ENCODE results near the gene LYG2.
"Not testable (repeated sequence)": the region's sequence is repeated elsewhere in the genome, so short reads cannot be mapped to it uniquely, and the experiment has no call there.

LYG2 gene

GRCh38 chr2:99255491-99256318 lies at the start of gene LYG2:
Gene LYG2, minus strand, starts transcription at chr2:99255666. Its CDS starts 1,406 bp downstream, at chr2:99254260.
- no peak for DNase-seq (ENCODE audit: low read depth in 2 of 2)

- DNase-seq (ENCODE audit: low read depth in 2 of 2): not testable (repeated sequence)
These were observed 45.6 kb upstream of the LYG2 start, which contains the start of gene LYG1 for GRCh38 chr2:99301097-99301496. Gene LYG1, minus strand, starts transcription at chr2:99301197. Its CDS starts 5,527 bp downstream, at chr2:99295670.

GRCh38 chr2:99299580-99299979 lies 44.1 kb upstream of the LYG2 start:
- no peak for DNase-seq (ENCODE audit: low read depth in 2 of 2)

GRCh38 chr2:99297994-99298393 lies 42.5 kb upstream of the LYG2 start:
- DNase-seq (ENCODE audit: low read depth in 2 of 2): no peak

- no peak for DNase-seq (ENCODE audit: low read depth in 2 of 2)
These were observed 30.1 kb upstream of the LYG2 start for GRCh38 chr2:99285526-99285925.

- no peak for DNase-seq (ENCODE audit: low read depth in 2 of 2)
These were observed 24.7 kb upstream of the LYG2 start for GRCh38 chr2:99279969-99280695.

GRCh38 chr2:99278793-99279291 lies 23.4 kb upstream of the LYG2 start:
- no peak for DNase-seq (ENCODE audit: low read depth in 2 of 2)

- DNase-seq (ENCODE audit: low read depth in 2 of 2): not testable (repeated sequence)
These were observed 22.8 kb upstream of the LYG2 start for GRCh38 chr2:99278195-99278765.

GRCh38 chr2:99275882-99276281 lies 20.4 kb upstream of the LYG2 start:
- DNase-seq (ENCODE audit: low read depth in 2 of 2): no peak

- DNase-seq (ENCODE audit: low read depth in 2 of 2): no peak
These were observed 5.8 kb upstream of the LYG2 start for GRCh38 chr2:99261242-99261641.

- no peak for DNase-seq (ENCODE audit: low read depth in 2 of 2)
These were observed 4.7 kb upstream of the LYG2 start for GRCh38 chr2:99260184-99260583.

- no peak for DNase-seq (ENCODE audit: low read depth in 2 of 2)
These were observed 4.0 kb upstream of the LYG2 start for GRCh38 chr2:99259465-99259864.

- DNase-seq (ENCODE audit: low read depth in 2 of 2): no peak
These were observed 1.2 kb upstream of the LYG2 start for GRCh38 chr2:99256677-99257076.

GRCh38 chr2:99249951-99250350 lies 5.5 kb downstream of the LYG2 start:
- DNase-seq (ENCODE audit: low read depth in 2 of 2): no peak

GRCh38 chr2:99242151-99242550 lies 13.3 kb downstream of the LYG2 start:
- no peak for DNase-seq (ENCODE audit: low read depth in 2 of 2)

- no peak for DNase-seq (ENCODE audit: low read depth in 2 of 2)
These were observed 15.0 kb downstream of the LYG2 start for GRCh38 chr2:99240431-99240830.

- no peak for DNase-seq (ENCODE audit: low read depth in 2 of 2)
These were observed 16.9 kb downstream of the LYG2 start for GRCh38 chr2:99238599-99238998.

- DNase-seq (ENCODE audit: low read depth in 2 of 2): not testable (repeated sequence)
These were observed 22.3 kb downstream of the LYG2 start for GRCh38 chr2:99233177-99233576.

GRCh38 chr2:99217929-99218501 lies 37.5 kb downstream of the LYG2 start:
- DNase-seq (ENCODE audit: low read depth in 2 of 2): no peak

- no peak for DNase-seq (ENCODE audit: low read depth in 2 of 2)
These were observed 39.4 kb downstream of the LYG2 start for GRCh38 chr2:99216096-99216495.

- no peak for DNase-seq (ENCODE audit: low read depth in 2 of 2)
These were observed 50.0 kb downstream of the LYG2 start for GRCh38 chr2:99205491-99205890.
